HepG2 (cell line): ENCODE measurements around the gene TLE1. TPM values are rescaled to one million over a fixed set of nuclear protein-coding genes. Genes with fewer than 3 reads are reported as not detected.

ENCODE experiments used
- ATAC-seq: fragments of 200-7000 bp; cut with Tn5 transposase; 3 replicates; pipeline ENCODE4 v1.9.1; 2020; ENCODE audit warnings: mild to moderate bottlenecking, moderate library complexity
- Bru-seq: library from RNA; stranded (reverse); fragments of 400-500 nt; gene quantifications from one replicate; lab custom pipeline; 2021; lab: Mats Ljungman, UMichigan
- BruChase-seq, 2 experiments: library from RNA; stranded (reverse); fragments of 400-500 nt; gene quantifications; one replicate each; lab custom pipeline; 2021; lab: Mats Ljungman, UMichigan
- BruUV-seq: library from RNA; stranded (reverse); fragments of 400-500 nt; replicated peaks from 2 replicates; lab custom pipeline; 2021; lab: Mats Ljungman, UMichigan
- CTCF ChIA-PET: fragments of 300-600 bp; formaldehyde crosslinking; extraction: SDS; loops from one replicate; lab custom pipeline; 2021; ENCODE audit warnings: low total read pairs, inconsistent platforms, low intra/inter-chr PET ratio; lab: Yijun Ruan, JAX
- POLR2A ChIA-PET: fragments of 350-600 bp; sonication (Branson Sonifier 250); formaldehyde crosslinking; loops from one replicate; lab custom pipeline; 2020; ENCODE audit warnings: antibody characterized with exemption, inconsistent platforms; lab: Yijun Ruan, JAX
- DNase-seq: peaks from one replicate; pipeline ENCODE4 v3.0.0-alpha.2; 2015; ENCODE audit warnings: low spot score
- FAIRE-seq: peaks from 3 replicates; lab custom pipeline; 2011; peaks lifted over from hg19 to GRCh38; lab: Jason Lieb, UNC
- H2AFZ ChIP-seq: one replicate; pipeline ENCODE4 v1.6.1; 2011; ENCODE audit warnings: low read length, inconsistent platforms
- H3K27ac ChIP-seq: fragments of 300-600 bp; 3 replicates; pipeline ENCODE4 v1.8.0; 2011; ENCODE audit warnings: mixed run types, mild to moderate bottlenecking, mixed read lengths, low read length, inconsistent platforms; ENCODE audit not compliant: insufficient read depth; ENCODE audit errors: extremely low read length
- H3K27me3 ChIP-seq, 2 experiments: fragments of 200-600 bp in 1 of 2; 2 replicates in 1 of 2; 3 replicates in 1 of 2; pipeline versions ENCODE4 v1.6.0 to v1.8.0; 2011; ENCODE audit warnings: low read length in 2 of 2, mild to moderate bottlenecking in 2 of 2, moderate library complexity in 2 of 2, inconsistent platforms in 1 of 2; ENCODE audit not compliant: insufficient read depth in 2 of 2, control insufficient read depth in 1 of 2
- H3K36me3 ChIP-seq, 2 experiments: fragments of 200-600 bp in 1 of 2; replicated peaks in 1 of 2; 2 replicates in 1 of 2; 3 replicates in 1 of 2; pipeline versions ENCODE4 v1.5.1 to v1.8.0; 2011; ENCODE audit warnings: low read length in 2 of 2, inconsistent platforms in 1 of 2; ENCODE audit not compliant: insufficient read depth in 2 of 2, control insufficient read depth in 1 of 2
- H3K4me1 ChIP-seq: 2 replicates; pipeline ENCODE4 v1.5.1; 2012; ENCODE audit warnings: low read length, inconsistent platforms; ENCODE audit not compliant: insufficient read depth
- H3K4me2 ChIP-seq: 2 replicates; pipeline ENCODE4 v1.6.0; 2011; ENCODE audit warnings: low read depth, low read length, inconsistent platforms
- H3K4me3 ChIP-seq, 3 experiments: fragments of 200-600 bp in 1 of 3; sonication (generic), shearing (Covaris generic) in 1 of 3; replicated peaks in 1 of 3; 2 replicates each; pipeline ENCODE4 v1.5.1; 2011 to 2016; ENCODE audit warnings: low read length in 3 of 3, inconsistent platforms in 2 of 3, low read depth in 2 of 3, mild to moderate bottlenecking in 2 of 3, control low read depth in 1 of 3, mixed read lengths in 1 of 3; ENCODE audit not compliant: insufficient read depth in 1 of 3
- H3K79me2 ChIP-seq: one replicate; pipeline ENCODE4 v1.6.1; 2011; ENCODE audit warnings: low read length, inconsistent platforms; ENCODE audit not compliant: insufficient read depth
- H3K9ac ChIP-seq: 2 replicates; pipeline ENCODE4 v1.6.0; 2011; ENCODE audit warnings: mild to moderate bottlenecking, low read depth, low read length, inconsistent platforms; ENCODE audit not compliant: insufficient read depth
- H3K9me3 ChIP-seq: 2 replicates; pipeline ENCODE4 v1.5.1; 2012; ENCODE audit warnings: mild to moderate bottlenecking, low read length
- H4K20me1 ChIP-seq: 2 replicates; pipeline ENCODE4 v1.6.0; 2011; ENCODE audit warnings: inconsistent platforms, mild to moderate bottlenecking, low read length, moderate library complexity; ENCODE audit not compliant: insufficient read depth
- CEBPZ ChIP-seq: IDR thresholded peaks from 2 replicates; pipeline ENCODE4 v1.6.1; 2012; ENCODE audit warnings: low read length, improper control_type of control experiment
- GZF1 ChIP-seq: sonication (generic); formaldehyde crosslinking; IDR thresholded peaks from 2 replicates; pipeline ENCODE4 v1.5.1; 2020; ENCODE audit warnings: mild to moderate bottlenecking, missing genetic modification reagents
- MAF1 ChIP-seq: sonication (generic); formaldehyde crosslinking; IDR thresholded peaks from 2 replicates; pipeline ENCODE4 v1.5.0; 2020; ENCODE audit warnings: missing genetic modification reagents, borderline replicate concordance
- PITX1 ChIP-seq: sonication (generic); formaldehyde crosslinking; IDR thresholded peaks from 2 replicates; pipeline ENCODE4 v1.5.1; 2020; ENCODE audit warnings: mild to moderate bottlenecking, missing genetic modification reagents
- ZNF18 ChIP-seq: sonication (generic); formaldehyde crosslinking; IDR thresholded peaks from 2 replicates; pipeline ENCODE4 v1.8.0; 2022; ENCODE audit warnings: mild to moderate bottlenecking, missing genetic modification reagents; ENCODE audit not compliant: insufficient replicate concordance
- ZNF879 ChIP-seq: sonication (generic); formaldehyde crosslinking; IDR thresholded peaks from 2 replicates; pipeline ENCODE4 v1.8.1; 2023; ENCODE audit warnings: missing genetic modification reagents
- WGBS: methylation state at CpG from one replicate; pipeline ENCODE4 v1.1.6; 2017; ENCODE audit warnings: low lambda C conversion rate; 5-methylcytosine and 5-hydroxymethylcytosine counted together
- in situ Hi-C: cut with HindIII; loops from 2 replicates; pipeline ENCODE4 v1.10.0; 2017; ENCODE audit warnings: low pct_unique_long_range_greater_than_20kb; ENCODE audit not compliant: extremely low pct_ligation_motif_present
- intact Hi-C: fragments of 100-400 bp; cut with micrococcal nuclease; formaldehyde crosslinking; loops from one replicate; pipeline ENCODE4 v1.10.0; 2022; ENCODE audit not compliant: unreplicated experiment
- long read RNA-seq, 2 experiments: library from RNA in 1 of 2; library from polyadenylated mRNA in 1 of 2; stranded (forward) in 1 of 2; unstranded in 1 of 2; transcript quantifications; one replicate each; pipeline ENCODE4 v2.0.0, GENCODE V29; 2019 to 2022
- polyA minus RNA-seq, 3 experiments: library from RNA; depleted of rRNA, polyadenylated mRNA; stranded (reverse); fragments of >200 nt; gene quantifications; 2 replicates each; pipeline ENCODE4 v1.2.3, GENCODE V29; 2011; ENCODE audit warnings: low replicate concordance in 1 of 3
- polyA plus RNA-seq, 8 experiments: library from polyadenylated mRNA; depleted of rRNA in 3 of 8; stranded (reverse) in 7 of 8; unstranded in 1 of 8; fragments of >200 nt; fragmentation: Illumina TruSeq in 4 of 8; extraction: Trizol in 4 of 8; gene quantifications; 2 replicates each; pipeline versions ENCODE4 v1.2.1 to v1.2.3, GENCODE V29; 2011 to 2016; ENCODE audit warnings: low read depth in 4 of 8, missing spikeins in 1 of 8, mixed read lengths in 1 of 8; ENCODE audit not compliant: insufficient read depth in 1 of 8
- total RNA-seq, 5 experiments: library from RNA; depleted of rRNA; stranded (reverse); fragments of >200 nt; fragmentation: Illumina TruSeq; extraction: Trizol; gene quantifications; 2 replicates each; pipeline ENCODE4 v1.2.3, GENCODE V29; 2016; ENCODE audit warnings: low read depth in 1 of 5
- TF ChIP-seq, protein P1 (sequence below): sonication (generic); formaldehyde crosslinking; IDR thresholded peaks from 2 replicates; pipeline ENCODE4 v1.8.0; 2022; ENCODE audit warnings: missing genetic modification reagents, mild to moderate bottlenecking, inconsistent platforms, borderline replicate concordance
- TF ChIP-seq, protein P2 (sequence below): sonication (generic); formaldehyde crosslinking; IDR thresholded peaks from 2 replicates; pipeline ENCODE4 v1.4.0; 2020; ENCODE audit warnings: missing genetic modification reagents, low read depth, mild to moderate bottlenecking, borderline replicate concordance

Gene TLE1
- total RNA-seq (2016; rRNA removed; fragmentation: Illumina TruSeq; extraction: Trizol), result 30.7 and 35.9 TPM in 2 replicates
- 10.5 and 15.5 TPM in 2 replicates for total RNA-seq (2016; cell fraction: cytosol; rRNA removed; fragmentation: Illumina TruSeq; extraction: Trizol; ENCODE audit: low read depth)
- total RNA-seq (2016; cell fraction: insoluble cytoplasmic fraction; rRNA removed; fragmentation: Illumina TruSeq; extraction: Trizol), result 28.4 and 35.8 TPM in 2 replicates
- 21.3 and 25.1 TPM in 2 replicates for total RNA-seq (2016; cell fraction: membrane; rRNA removed; fragmentation: Illumina TruSeq; extraction: Trizol)
- total RNA-seq (2016; cell fraction: nucleus; rRNA removed; fragmentation: Illumina TruSeq; extraction: Trizol), result 32.7 and 35.7 TPM in 2 replicates
- 109 and 121 TPM in 2 replicates for polyA plus RNA-seq (2011; rRNA removed)
- polyA plus RNA-seq (2011; cell fraction: cytosol; rRNA removed), result 81.0 and 82.2 TPM in 2 replicates
- polyA plus RNA-seq (2011; cell fraction: nucleus; rRNA removed), result 88.7 and 102 TPM in 2 replicates
- 76.2 and 83.2 TPM in 2 replicates for polyA plus RNA-seq (2012)
- polyA plus RNA-seq (2016; cell fraction: cytosol; fragmentation: Illumina TruSeq; extraction: Trizol; ENCODE audit: low read depth), result 5.7 and 6.0 TPM in 2 replicates
- polyA plus RNA-seq (2016; cell fraction: insoluble cytoplasmic fraction; fragmentation: Illumina TruSeq; extraction: Trizol; ENCODE audit: low read depth), result 37.9 and 46.7 TPM in 2 replicates
- polyA plus RNA-seq (2016; cell fraction: membrane; fragmentation: Illumina TruSeq; extraction: Trizol; ENCODE audit: low read depth), result 16.5 and 18.0 TPM in 2 replicates
- 51.4 and 59.9 TPM in 2 replicates for polyA plus RNA-seq (2016; cell fraction: nucleus; fragmentation: Illumina TruSeq; extraction: Trizol; ENCODE audit: insufficient read depth, low read depth)
- polyA minus RNA-seq (2011; rRNA and poly(A)+ RNA removed; ENCODE audit: low replicate concordance), result 0.94 and 127 TPM in 2 replicates
- 63.4 and 65.8 TPM in 2 replicates for polyA minus RNA-seq (2011; cell fraction: cytosol; rRNA and poly(A)+ RNA removed)
- polyA minus RNA-seq (2011; cell fraction: nucleus; rRNA and poly(A)+ RNA removed), result 111 and 120 TPM in 2 replicates
- percentile 94 among the genes with signal in this experiment for Bru-seq, nascent RNA
- percentile 79 among the genes with signal in this experiment for BruChase-seq, experiment 1, labeled RNA remaining after a 6-hour chase
- percentile 80 among the genes with signal in this experiment for BruChase-seq, experiment 2, labeled RNA remaining after a 2-hour chase
- long read RNA-seq, experiment 1, partial matches to known transcripts, result 24 of 35 reads
- long read RNA-seq, experiment 1, other reads (novel, unspliced or antisense), result 10 of 35 reads
- long read RNA-seq, experiment 2, partial matches to known transcripts, result 51 of 106 reads
- long read RNA-seq, experiment 2, other reads (novel, unspliced or antisense), result 54 of 106 reads

DNA sequence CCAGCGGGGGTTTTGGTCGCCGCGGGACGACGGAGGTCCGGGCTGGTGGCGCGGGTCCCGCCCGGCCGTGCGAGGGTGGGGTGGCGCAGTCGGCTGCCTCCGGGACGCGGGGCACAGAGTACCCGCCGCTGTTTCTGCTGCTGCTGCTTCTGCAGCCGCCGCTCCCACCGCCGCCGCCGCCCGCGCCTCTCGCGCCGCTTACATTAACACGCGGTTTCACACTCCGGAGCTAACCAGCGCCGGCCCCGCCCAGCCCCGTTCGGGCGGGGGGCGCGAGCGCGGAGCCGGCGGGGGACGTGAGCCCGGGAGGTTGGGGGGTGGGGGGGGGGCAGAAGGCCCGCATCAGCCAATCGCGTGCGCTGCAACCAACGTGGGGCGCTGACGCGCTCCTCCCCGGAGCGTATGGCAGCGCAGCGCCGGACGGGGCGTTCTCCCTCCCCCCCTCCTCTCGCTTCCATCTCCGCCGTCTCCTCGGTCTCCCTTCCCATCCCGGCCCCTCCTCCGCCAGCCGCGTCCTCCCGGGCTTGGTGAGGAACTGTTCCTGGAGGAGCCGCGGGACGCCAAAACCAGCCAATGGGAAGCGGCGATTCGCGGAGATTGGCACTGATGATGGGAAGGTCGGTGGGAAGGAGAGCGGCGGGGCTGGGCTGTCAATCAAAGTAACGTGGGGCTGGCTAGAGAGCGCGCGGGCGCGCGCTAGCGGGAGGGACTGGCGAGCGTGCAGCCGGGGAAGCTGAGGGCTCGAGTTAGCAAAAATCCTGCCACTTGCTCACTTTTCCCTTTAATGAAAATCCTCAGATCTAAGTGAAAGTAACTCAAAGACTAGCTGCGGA, at the start of gene TLE1:
TLE1 (minus strand) TSS at position 205 of the 833 bp plus-strand sequence. CDS start 1,307 bp downstream, outside the sequence.
- peaks cover 0 to 7% of the 10 kb centered on the region in 2 experiments; a peak in 1 of 5 replicates for H3K36me3 ChIP-seq
- FAIRE-seq (peak; percentile 81), ATAC-seq (peak; percentile 76), DNase-seq (peak; percentile 98)
- peaks cover 42% of the 10 kb centered on the region for H3K79me2 ChIP-seq
- H3K4me1 ChIP-seq, result peaks cover 36% of the 10 kb centered on the region
- peak within 1 kb of the TSS; percentile 89 for H3K9ac ChIP-seq
- in situ Hi-C loops (loop anchor here (10.0 kb wide), 1 partner anchor 165 kb away; no protein-coding TSS in a partner anchor), intact Hi-C loops (loop anchor here (1.0 to 5.0 kb wide), 3 partner anchors 153 to 451 kb away; no protein-coding TSS in a partner anchor)
- H3K4me2 ChIP-seq, result peak within 1 kb of the TSS; percentile 96
- CTCF ChIA-PET, result no interaction called here
- H4K20me1 ChIP-seq, result peaks cover 21% of the 10 kb centered on the region
- H3K27me3 ChIP-seq, result peaks cover 0 to 8% of the 10 kb centered on the region in 2 experiments; a peak in 2 of 5 replicates
- POLR2A ChIA-PET, result interaction anchor here (0.7 to 2.1 kb wide), 7 partner anchors 18 to 897 kb away, joined by 3 to 13 read pairs (median 3); no protein-coding TSS in a partner anchor
- peak within 1 kb of the TSS; percentile 91 for H3K27ac ChIP-seq
- BruUV-seq, result no TSS peak
- peak within 1 kb of the TSS; percentile 58 for H2AFZ ChIP-seq
- H3K9me3 ChIP-seq, result no peaks in the 10 kb centered on the region
- WGBS, result under 1% methylated on average over 13 of the region's 95 CpGs
- H3K4me3 ChIP-seq, result peak within 1 kb of the TSS; percentile 87 to 93 (median 92)
- TF ChIP-seq, protein P1, sequence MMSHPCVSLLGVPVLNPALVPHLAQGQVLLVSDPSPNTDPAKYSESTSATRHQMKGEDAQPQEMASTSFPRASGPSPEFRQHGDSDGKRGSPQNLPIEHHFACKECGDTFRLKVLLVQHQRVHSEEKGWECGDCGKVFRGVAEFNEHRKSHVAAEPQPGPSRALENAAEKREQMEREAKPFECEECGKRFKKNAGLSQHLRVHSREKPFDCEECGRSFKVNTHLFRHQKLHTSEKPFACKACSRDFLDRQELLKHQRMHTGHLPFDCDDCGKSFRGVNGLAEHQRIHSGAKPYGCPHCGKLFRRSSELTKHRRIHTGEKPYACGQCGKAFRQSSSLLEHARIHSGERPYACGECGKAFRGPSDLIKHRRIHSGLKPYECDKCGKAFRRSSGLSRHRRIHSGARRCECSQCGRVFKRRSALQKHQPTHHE (CRISPR knock-in tag), result peak; percentile 80
- TF ChIP-seq GZF1 (CRISPR knock-in tag) (no peak), CEBPZ (no peak), PITX1 (peak; percentile 61; the same call in 1 of the 2 replicates), MAF1 (CRISPR knock-in tag) (no peak; the same call in 1 of the 2 replicates), ZNF18 (CRISPR knock-in tag) (peak; percentile 79), ZNF879 (0 out of 2 replicates have a peak, but pooled peaks have one; percentile 61)
- TF ChIP-seq, protein P2, sequence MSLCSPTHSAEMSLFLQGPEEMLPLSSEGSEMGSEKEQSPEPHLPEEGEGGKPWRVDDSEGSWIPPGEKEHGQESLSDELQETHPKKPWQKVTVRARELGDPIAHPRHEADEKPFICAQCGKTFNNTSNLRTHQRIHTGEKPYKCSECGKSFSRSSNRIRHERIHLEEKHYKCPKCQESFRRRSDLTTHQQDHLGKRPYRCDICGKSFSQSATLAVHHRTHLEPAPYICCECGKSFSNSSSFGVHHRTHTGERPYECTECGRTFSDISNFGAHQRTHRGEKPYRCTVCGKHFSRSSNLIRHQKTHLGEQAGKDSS (CRISPR knock-in tag), result peak; percentile 68; the same call in 1 of the 2 replicates
